ENCODE results near the gene KRT1.

DNA sequence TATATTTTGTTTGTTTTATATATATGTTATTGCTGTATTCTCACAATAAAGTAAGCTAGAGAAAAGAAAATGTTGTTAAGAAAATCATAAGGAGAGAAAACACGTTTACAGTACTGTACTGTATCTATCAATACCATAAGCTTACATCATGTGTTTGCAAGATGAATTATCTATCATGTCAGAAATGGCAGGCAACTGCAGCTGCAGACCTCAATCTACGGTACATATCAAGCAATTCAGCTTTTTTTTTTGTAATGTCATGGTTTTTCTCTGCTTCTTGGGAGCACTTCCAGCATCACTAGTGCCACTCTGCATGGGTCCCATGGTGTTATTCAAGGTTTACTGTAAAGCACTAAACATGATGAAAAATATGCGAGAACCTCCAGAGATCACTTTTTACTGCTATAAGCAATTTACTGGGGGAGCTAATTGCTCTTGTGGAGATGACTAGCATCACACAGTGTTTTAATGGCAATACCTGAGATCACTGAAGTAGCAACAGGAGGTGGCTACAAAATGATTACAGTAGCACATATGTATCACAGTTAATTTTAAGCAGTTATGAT lies 19.2 kb downstream of the KRT1 start:
- TF ChIP-seq POLR2A (IDR thresholded peaks at IDR 0.05; ENCODE audit: low read length) (no peak), GATA1 (IDR thresholded peaks at IDR 0.05; ENCODE audit: low read depth, low read length) (no peak)

Measured in erythroblast (primary cell).